RCC 7860 (cell line): ENCODE results near the gene P2RY6.

Experiments used
- DNase-seq: peaks from one replicate; pipeline ENCODE4 v3.0.0-alpha.2; 2015; ENCODE audit warnings: low spot score
- FAIRE-seq: peaks from 2 replicates; lab custom pipeline; 2012; peaks lifted over from hg19 to GRCh38; lab: Jason Lieb, UNC

The P2RY6 gene

DNA sequence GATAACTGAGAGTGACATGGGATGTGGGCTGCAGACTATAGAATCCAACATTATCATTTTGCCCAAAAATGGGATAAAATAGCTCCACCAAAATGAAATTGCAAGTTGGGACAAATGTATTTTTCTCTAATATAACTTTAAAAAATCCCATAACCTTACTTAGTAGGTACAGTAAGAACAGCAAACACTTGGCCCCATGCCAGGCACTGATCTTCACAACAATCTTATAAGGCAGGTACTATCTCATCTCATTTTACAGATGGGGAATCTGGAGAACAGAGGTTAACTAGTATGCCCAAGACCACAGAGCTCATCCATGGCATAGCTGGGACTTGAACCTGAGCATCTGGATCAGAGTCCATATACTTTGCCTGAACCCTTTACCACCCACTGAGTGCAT, 22.5 kb downstream of the P2RY6 start:
- no peak for DNase-seq
- FAIRE-seq: no peak

DNA sequence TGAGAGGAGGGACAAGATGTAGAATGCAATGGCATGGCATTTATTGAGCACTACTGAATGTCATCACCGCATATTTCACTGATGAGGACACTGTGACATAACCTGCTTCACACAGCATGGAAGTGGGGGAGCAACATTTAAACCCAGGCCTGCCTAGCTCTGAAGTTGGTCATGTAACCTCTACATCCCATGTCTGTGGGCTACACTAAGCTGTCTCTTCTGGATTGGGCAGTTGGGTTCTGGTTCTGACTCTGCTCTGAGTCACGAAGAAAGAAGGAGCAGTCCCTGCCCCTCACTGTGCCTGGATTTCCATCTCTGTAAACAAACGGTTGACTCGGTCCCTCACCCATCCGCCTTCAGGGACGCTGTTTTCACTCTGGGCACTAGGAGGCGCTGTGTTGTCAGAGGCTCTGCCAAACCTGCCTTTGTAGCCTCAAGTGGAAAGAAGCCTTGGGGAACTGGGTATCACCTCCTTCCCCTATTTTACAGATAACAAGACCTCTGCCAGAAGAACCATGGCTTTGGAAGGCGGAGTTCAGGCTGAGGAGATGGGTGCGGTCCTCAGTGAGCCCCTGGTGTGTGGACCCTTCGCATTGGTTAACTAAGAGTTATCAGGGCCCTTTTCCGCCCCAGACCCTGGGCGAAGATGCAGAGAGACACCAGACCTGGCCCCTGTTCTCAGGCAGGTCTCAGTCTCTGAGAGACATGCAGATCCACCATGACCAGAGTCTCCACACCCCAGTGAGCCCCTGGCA, 23.3 kb downstream of the P2RY6 start:
- FAIRE-seq: peak; percentile 75
- peak; percentile 98 for DNase-seq

GRCh38 chr11:73295996-73296318, 23.8 kb downstream of the P2RY6 start:
- FAIRE-seq (no peak), DNase-seq (no peak)

GRCh38 chr11:73296501-73297230, 24.5 kb downstream of the P2RY6 start:
- no peak for FAIRE-seq
- DNase-seq: no peak

DNA sequence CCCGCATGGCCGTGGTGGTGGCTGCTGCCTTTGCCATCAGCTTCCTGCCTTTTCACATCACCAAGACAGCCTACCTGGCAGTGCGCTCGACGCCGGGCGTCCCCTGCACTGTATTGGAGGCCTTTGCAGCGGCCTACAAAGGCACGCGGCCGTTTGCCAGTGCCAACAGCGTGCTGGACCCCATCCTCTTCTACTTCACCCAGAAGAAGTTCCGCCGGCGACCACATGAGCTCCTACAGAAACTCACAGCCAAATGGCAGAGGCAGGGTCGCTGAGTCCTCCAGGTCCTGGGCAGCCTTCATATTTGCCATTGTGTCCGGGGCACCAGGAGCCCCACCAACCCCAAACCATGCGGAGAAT, 25.1 kb downstream of the P2RY6 start:
- FAIRE-seq (no peak), DNase-seq (no peak)

DNA sequence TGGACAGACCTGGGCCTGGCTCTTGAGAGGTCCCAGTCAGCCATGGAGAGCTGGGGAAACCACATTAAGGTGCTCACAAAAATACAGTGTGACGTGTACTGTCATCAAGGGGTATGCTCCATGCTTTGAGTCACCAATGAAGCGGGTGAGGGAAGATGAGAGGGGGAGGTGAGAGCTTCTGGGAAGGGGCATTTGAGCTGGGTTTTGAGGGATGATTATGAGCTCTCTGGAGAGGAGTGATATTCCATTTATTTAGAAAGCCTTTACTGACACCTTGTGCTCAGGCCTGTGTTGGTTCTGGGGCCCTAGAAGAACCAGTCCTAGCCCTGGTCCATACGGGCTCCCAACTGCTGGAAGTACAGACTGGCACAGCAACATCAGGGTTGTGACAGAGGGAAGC, 25.6 kb downstream of the P2RY6 start:
- DNase-seq: no peak

GRCh38 chr11:73298233-73298632, 26.1 kb downstream of the P2RY6 start:
- FAIRE-seq: no peak

More for the DNA sequence above, 25.6 kb downstream of the P2RY6 start:
- FAIRE-seq: no peak

GRCh38 chr11:73299751-73300150, 27.6 kb downstream of the P2RY6 start:
- FAIRE-seq (no peak), DNase-seq (no peak)

More at GRCh38 chr11:73298233-73298632, 26.1 kb downstream of the P2RY6 start:
- no peak for DNase-seq

- FAIRE-seq: no peak
- DNase-seq: no peak
Observed at GRCh38 chr11:73306069-73306841, 34.1 kb downstream of the P2RY6 start.

GRCh38 chr11:73306977-73307322, 34.8 kb downstream of the P2RY6 start:
- DNase-seq (no peak), FAIRE-seq (no peak)

- DNase-seq (peak; percentile 90), FAIRE-seq (peak; percentile 70)
Observed at GRCh38 chr11:73307323-73308002, 35.3 kb downstream of the P2RY6 start.

DNA sequence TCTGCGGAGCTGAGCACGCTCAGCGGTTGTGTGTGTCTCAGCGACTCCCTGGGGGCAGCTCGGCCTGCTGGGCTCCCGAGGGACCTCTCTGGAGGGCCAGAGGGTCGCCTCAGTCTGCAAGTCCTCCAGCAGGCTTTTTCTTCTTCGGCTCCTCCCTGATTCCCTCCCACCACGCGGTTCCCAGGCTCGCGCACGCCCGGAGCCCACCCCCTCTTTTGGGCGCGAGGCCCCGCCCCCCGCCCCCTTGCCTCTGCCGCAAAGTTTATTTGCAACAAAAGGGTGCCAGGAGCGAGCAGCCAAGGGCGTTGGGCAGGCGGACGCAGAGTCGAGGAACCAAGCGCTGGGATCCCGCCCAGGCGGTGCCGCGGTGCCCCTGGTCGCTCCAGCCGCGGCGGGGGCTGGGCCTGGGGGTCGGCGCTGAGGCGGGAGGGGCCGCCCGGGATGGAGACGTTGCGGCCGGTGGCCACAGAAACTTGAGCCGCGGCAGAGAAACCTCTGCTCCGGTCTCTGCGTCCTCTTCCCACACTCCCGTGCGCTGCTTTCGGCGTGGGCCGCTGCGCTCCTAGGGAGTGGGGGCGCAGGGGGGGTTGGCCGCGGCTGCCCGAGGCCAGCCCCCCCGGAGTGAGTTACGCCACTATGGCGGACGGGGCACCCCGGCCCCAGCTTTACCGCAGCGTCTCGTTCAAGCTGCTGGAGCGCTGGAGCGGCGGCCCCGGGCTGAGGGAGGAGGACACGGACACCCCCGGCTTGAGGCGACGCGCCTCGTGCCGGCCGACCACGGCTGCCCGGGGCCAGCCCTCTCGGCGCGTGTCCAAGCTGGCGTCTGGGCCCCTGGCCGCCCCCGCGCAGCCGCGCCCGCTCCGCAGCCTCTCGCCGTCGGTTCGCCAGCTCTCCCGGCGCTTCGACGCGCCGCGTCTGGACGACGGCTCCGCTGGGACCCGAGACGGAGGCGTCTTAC, 36.1 kb downstream of the P2RY6 start, which contains the start of gene ARHGEF17:
Gene ARHGEF17, plus strand, starts transcription at position 274 of the 958 bp plus-strand sequence. Its CDS starts 363 bp downstream, at position 637.
- FAIRE-seq: no peak
- DNase-seq: peak; percentile 39

GRCh38 chr11:73308961-73309919, 37.1 kb downstream of the P2RY6 start:
- peak; percentile 93 for DNase-seq
- peak; percentile 81 for FAIRE-seq

- FAIRE-seq (no peak), DNase-seq (no peak)
Observed at GRCh38 chr11:73310076-73310475, 37.9 kb downstream of the P2RY6 start.

- FAIRE-seq: no peak
- no peak for DNase-seq
Observed at GRCh38 chr11:73310661-73311393, 38.7 kb downstream of the P2RY6 start.

GRCh38 chr11:73311394-73311869, 39.3 kb downstream of the P2RY6 start:
- DNase-seq (no peak), FAIRE-seq (no peak)

- no peak for FAIRE-seq
- no peak for DNase-seq
Observed at GRCh38 chr11:73312036-73312435, 39.9 kb downstream of the P2RY6 start.

DNA sequence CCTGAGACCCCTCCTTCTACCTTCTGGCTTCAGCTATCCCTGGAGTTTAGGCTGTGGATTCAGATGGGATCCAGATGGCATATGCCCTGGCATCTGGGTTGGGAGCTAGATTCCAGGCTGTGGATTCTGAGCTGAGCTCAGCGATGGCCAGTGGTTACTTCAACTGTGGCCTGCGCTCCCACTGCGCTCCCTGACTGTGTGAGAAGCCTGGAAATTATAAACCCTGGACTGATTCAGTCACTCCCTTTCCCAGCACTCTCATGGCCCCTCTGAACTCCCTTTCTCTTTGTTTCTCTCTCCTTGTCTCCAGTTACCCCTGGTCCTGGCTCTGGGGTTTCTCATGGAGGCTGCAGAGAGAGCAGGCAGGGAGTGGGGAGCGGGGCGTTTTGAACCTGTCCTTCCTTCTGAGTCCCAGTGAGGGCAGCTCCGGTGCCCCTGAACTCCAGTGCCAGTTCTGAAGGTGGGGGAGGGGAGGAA, 40.8 kb downstream of the P2RY6 start:
- DNase-seq: no peak
- FAIRE-seq: no peak
